GM12865 (cell line): Measurements from ENCODE around the gene BRPF1.

Source experiments
- DNase-seq: peaks from one replicate; pipeline ENCODE4 v3.0.0; 2010; ENCODE audit warnings: low read depth
- H3K4me3 ChIP-seq: 2 replicates; pipeline ENCODE4 v1.5.1; 2011; ENCODE audit warnings: mild to moderate bottlenecking, low read depth, low read length, control low read depth
- CTCF ChIP-seq: IDR thresholded peaks from 2 replicates; pipeline ENCODE4 v1.5.1; 2011; ENCODE audit warnings: low read length, control low read depth, low read depth, inconsistent platforms; ENCODE audit not compliant: insufficient read depth; ENCODE audit errors: missing control alignments

Gene BRPF1

DNA sequence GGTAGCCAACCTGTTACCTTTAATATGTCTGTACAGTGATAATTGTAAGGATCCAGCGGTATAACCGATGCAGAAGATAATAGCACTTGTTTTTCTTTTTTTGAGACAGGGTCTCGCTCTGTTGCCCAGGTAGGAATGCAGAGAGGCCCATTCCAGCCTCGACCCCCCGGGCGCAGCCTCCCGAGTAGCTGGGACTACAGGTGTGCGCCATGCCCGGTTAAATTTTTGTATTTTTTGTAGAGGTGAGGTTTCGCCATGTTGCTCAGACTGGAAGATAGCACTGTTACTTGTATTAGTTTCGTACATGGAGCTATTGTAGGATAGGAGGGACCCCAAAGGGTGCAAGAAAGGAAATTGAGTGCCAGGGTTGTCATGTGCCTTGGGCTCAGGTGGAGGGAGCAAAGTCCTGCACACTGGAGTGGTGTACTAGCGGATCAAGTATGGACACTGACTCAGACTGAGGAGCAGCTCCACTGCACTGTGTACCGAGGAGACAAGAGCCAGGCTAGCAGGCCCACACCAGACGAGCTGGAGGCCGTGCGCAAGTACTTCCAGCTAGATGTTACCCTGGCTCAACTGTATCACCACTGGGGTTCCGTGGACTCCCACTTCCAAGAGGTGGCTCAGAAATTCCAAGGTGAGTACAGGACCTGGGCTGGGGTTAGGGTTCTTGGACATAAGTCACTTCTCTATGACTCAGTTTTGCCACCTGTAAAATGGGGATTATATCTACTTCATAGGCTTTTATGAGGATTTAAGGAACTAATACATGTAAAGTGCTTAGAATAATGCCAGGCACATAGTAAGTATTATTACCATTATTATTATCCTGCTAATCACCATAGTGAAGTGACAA is 19.2 kb downstream of the BRPF1 start:
- DNase-seq = peak; percentile 53
- TF ChIP-seq CTCF = no peak
- peak overlapping the region; percentile 80 for H3K4me3 ChIP-seq

GRCh38 chr3:9754678-9755077 is 23.1 kb downstream of the BRPF1 start:
- DNase-seq = no peak

DNA sequence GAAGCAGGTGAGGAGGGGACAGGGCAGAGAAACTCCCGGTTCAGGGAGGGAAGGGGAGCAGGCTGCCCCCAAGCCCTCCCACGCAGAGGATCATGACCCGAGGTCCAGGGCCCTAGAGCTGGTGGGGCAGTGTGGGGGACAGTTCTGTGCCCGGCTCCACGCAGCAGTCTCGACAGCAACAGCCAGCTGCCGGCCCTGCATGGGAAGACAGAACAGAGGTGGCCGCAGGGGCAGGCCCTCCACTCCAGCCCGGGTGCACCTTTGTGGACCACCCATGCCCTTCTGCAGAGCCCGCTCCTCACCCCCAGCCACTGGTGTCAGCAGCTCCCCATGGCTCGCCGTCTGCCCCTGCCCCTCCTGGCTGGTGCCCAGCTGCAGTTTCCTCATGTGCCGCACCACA is 25.9 kb downstream of the BRPF1 start:
- no peak for DNase-seq
- no peak overlapping the region for H3K4me3 ChIP-seq
- no peak for TF ChIP-seq CTCF

More at GRCh38 chr3:9754678-9755077, 23.1 kb downstream of the BRPF1 start:
- no peak for TF ChIP-seq CTCF
- no peak overlapping the region for H3K4me3 ChIP-seq

DNA sequence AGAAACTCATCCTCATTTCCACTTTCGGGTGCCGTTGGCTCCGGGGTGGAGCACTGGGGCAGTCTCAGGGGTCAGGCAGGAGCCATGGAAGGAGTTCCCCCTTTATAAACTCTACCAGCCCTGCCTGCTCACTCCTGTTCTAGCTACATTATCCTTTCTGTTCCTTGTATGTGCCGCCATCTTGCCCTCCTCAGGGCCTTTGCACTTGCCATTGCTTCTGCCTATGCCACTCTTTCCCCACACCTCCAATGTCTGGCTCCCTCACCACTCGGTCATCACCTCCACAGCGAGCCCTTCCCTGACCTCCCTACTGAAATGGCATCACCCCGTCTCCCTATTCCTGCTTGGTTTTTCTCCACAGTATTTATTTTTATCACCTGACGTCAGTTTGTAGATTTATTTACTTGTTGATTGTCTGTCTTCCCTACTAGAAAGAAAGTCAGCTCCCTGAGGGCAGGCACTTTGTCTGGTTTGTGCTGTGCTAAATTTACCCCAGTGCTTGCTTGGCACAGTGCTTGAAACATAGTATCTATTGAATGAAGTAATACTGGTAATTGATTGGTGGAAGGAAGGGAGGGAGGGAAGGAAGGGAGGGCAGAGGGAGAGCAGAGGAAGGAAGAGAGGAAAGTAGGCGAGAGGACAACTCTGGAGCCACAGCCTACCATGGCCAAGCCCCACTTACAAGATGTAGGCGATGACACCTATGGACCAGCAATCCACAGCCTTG is 29.4 kb downstream of the BRPF1 start:
- no peak for DNase-seq
- no peak overlapping the region for H3K4me3 ChIP-seq
- no peak for TF ChIP-seq CTCF

DNA sequence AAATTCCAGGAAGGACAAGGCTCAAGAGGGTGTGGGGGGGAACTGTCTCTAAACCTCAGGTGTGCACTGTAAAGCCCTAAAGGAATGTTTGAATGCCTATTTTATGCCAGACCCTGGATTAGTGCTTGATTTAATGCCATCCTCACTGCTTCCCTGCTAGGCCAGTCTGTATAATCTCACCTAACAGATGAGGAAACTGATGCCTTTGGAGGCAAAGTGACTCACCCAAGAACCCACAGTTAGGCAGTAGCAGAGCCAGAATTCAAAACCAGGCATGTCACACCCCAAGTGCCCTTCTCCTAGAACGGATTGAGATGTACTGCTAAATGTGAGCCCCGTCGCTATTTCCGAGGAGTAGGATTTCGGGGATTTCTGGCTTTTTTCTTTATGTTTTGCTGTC is 30.4 kb downstream of the BRPF1 start:
- DNase-seq = no peak
- H3K4me3 ChIP-seq = no peak overlapping the region
- no peak for TF ChIP-seq CTCF

- H3K4me3 ChIP-seq = no peak overlapping the region
- TF ChIP-seq CTCF = no peak
- DNase-seq = no peak
These were observed 31.3 kb downstream of the BRPF1 start for GRCh38 chr3:9762871-9763270.

DNA sequence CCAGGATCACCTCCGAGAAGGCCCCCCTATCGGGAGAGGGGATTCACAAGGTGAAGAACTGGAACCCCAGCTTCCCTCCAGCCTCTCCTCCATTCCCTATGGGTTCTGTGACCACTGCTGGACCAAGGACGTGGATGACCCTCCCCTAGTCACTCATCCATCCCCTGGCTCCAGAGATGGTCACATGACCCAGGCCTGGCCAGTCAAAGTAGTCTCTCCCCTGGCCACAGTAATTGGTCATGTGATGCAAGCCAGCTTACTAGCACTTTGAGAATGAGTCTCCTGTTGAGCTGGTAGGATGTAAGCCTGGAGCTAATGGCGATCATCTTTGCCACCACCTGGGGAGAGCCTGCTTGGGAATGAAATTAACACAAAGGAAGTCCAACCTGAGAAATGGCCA is 34.3 kb downstream of the BRPF1 start:
- H3K4me3 ChIP-seq = no peak overlapping the region
- no peak for TF ChIP-seq CTCF
- DNase-seq = no peak
